ENCODE data around the gene PODN. TPM values are rescaled to one million over a fixed set of nuclear protein-coding genes. Genes with fewer than 3 reads are reported as not detected.

Gene PODN
- total RNA-seq, 1 experiment from 2014 or later, result 0.17 TPM

- no peak for TF ChIP-seq CTCF (conservative IDR thresholded peaks at IDR 0.05)
- Histone ChIP-seq H3K27ac (ENCODE audit: insufficient read length, low read depth, low read length) (no peak overlapping the region), H2BK20ac (ENCODE audit: low read depth, low read length, poor library complexity, severe bottlenecking) (no peak overlapping the region)
These were observed 20.9 kb downstream of the PODN start for GRCh38 chr1:53082826-53083455.

More at GRCh38 chr1:53082826-53083455, 20.9 kb downstream of the PODN start:
- Histone ChIP-seq H4K91ac (ENCODE audit: insufficient read length, low read depth, low read length) (no peak overlapping the region), H3K4me2 (ENCODE audit: insufficient read depth, insufficient read length, low read length) (no peak overlapping the region), H3K18ac (ENCODE audit: insufficient read length, low read depth, low read length) (no peak overlapping the region), H3K23ac (ENCODE audit: insufficient read length, low read depth, low read length) (no peak overlapping the region), H2AFZ (ENCODE audit: low read length) (no peak overlapping the region), H3K23me2 (ENCODE audit: insufficient read length, low read depth, low read length, poor library complexity, severe bottlenecking) (peaks cover 3% of the 10 kb centered on the region), H3K79me2 (ENCODE audit: insufficient read depth, low read length) (no peaks in the 10 kb centered on the region), H3K14ac (ENCODE audit: insufficient read depth, low read length) (no peak overlapping the region), H3K9ac (ENCODE audit: extremely low read depth, insufficient read length, low read length) (no peak overlapping the region), H2BK12ac (ENCODE audit: insufficient read length, low read depth, low read length) (no peak overlapping the region), H4K20me1 (ENCODE audit: control insufficient read depth, insufficient read depth, insufficient read length) (no peaks in the 10 kb centered on the region), H3T11ph (ENCODE audit: low read length) (no peak overlapping the region), H2BK5ac (ENCODE audit: insufficient read length, low read length) (no peak overlapping the region), H3K79me1 (ENCODE audit: insufficient read depth, low read depth, low read length, poor library complexity, severe bottlenecking) (no peaks in the 10 kb centered on the region), H2BK15ac (ENCODE audit: low read depth, low read length) (no peak overlapping the region), H2AK5ac (ENCODE audit: insufficient read length, low read length) (no peak overlapping the region), H3K9me3 (ENCODE audit: control insufficient read depth, low read depth, low read length) (no peaks in the 10 kb centered on the region), H3K27me3 (ENCODE audit: insufficient read depth, low read length) (no peaks in the 10 kb centered on the region), H3K4me1 (ENCODE audit: insufficient read depth, low read length) (peaks cover 6% of the 10 kb centered on the region; the same call in 1 of the 2 replicates), H3K4ac (ENCODE audit: low read depth, low read length) (no peak overlapping the region), H4K8ac (replicated peaks; ENCODE audit: insufficient read length, low read depth, low read length) (no peak overlapping the region), H3K56ac (ENCODE audit: insufficient read length, low read depth, low read length) (no peak overlapping the region), H4K5ac (ENCODE audit: insufficient read length, low read depth, low read length) (no peak overlapping the region), H2BK120ac (ENCODE audit: low read depth, low read length, poor library complexity, severe bottlenecking) (no peak overlapping the region)
- H3K27ac Mint-ChIP-seq, result peak overlapping the region in 1 of 3 experiments; percentile 73; a peak in 2 of 7 replicates
- H3K4me3 Mint-ChIP-seq, result no peak overlapping the region
- no CpG with 5 or more reads among the region's 13 CpGs for WGBS (ENCODE audit: extremely low coverage, insufficient read length, low lambda C conversion rate)
- DNase-seq, result no peak
- H3K27me3 Mint-ChIP-seq (ENCODE audit: low read depth), result peaks cover 7% of the 10 kb centered on the region
- no peaks in the 10 kb centered on the region; a peak in 1 of 7 replicates for H3K36me3 Mint-ChIP-seq (ENCODE audit: insufficient read depth in 1 of 3, low read depth in 3 of 3)
- H3K9me3 Mint-ChIP-seq, result no peaks in the 10 kb centered on the region
- H3K4me1 Mint-ChIP-seq, result peaks cover 12 to 31% of the 10 kb centered on the region in 2 experiments

Measured in H9 (cell line).